Hepatocyte (in vitro differentiated cells): ENCODE data around the gene PRSS33.

ENCODE experiments used
- CTCF ChIP-seq: fragments of 200-600 bp; sonication (generic); IDR thresholded peaks from 2 replicates; pipeline ENCODE4 v1.5.1; 2016; ENCODE audit warnings: antibody characterized with exemption, mild to moderate bottlenecking; ENCODE audit not compliant: poor library complexity
- EZH2 ChIP-seq: fragments of 200-600 bp; sonication (generic); IDR thresholded peaks from 2 replicates; pipeline ENCODE4 v1.6.1; 2016; ENCODE audit warnings: antibody characterized with exemption, mild to moderate bottlenecking, borderline replicate concordance
- EZH2phosphoT487 ChIP-seq: fragments of 200-600 bp; sonication (generic); IDR thresholded peaks from one replicate; pipeline ENCODE4 v1.6.1; 2018; ENCODE audit warnings: antibody characterized with exemption, mild to moderate bottlenecking, low read depth, moderate library complexity; ENCODE audit not compliant: unreplicated experiment, severe bottlenecking

GRCh38 chr16:2814551-2815298 lies 27.4 kb upstream of the PRSS33 start:
- no peak for TF ChIP-seq CTCF
- TF ChIP-seq EZH2, result no peak
- no peak for TF ChIP-seq EZH2phosphoT487
